Ovary (tissue), 3 donors: ENCODE data around the gene HDAC9.

Experiments
- EP300 ChIP-seq: sonication (generic); formaldehyde crosslinking; IDR thresholded peaks from one replicate; pipeline ENCODE4 v1.6.1; 2017; ENCODE audit warnings: antibody characterized with exemption
- POLR2A ChIP-seq: fragments of 450-650 bp; IDR thresholded peaks from one replicate; pipeline ENCODE4 v1.6.1; 2017; ENCODE audit warnings: antibody characterized with exemption, mild to moderate bottlenecking, moderate library complexity
- TF ChIP-seq, protein P1 (sequence below), 3 donors: fragments of 450-650 bp in 2 of 3; fragments of 200-600 bp in 1 of 3; IDR thresholded peaks; one replicate each; pipeline versions ENCODE4 v1.5.1 to v1.8.0; 2016 to 2022; ENCODE audit warnings: antibody characterized with exemption in 3 of 3, mild to moderate bottlenecking in 1 of 3
- donor health status: DM: no; HTN: no; CAD: no.

GRCh38 chr7:18481776-18482175 is 13.8 kb upstream of the HDAC9 start:
- TF ChIP-seq, protein P1, sequence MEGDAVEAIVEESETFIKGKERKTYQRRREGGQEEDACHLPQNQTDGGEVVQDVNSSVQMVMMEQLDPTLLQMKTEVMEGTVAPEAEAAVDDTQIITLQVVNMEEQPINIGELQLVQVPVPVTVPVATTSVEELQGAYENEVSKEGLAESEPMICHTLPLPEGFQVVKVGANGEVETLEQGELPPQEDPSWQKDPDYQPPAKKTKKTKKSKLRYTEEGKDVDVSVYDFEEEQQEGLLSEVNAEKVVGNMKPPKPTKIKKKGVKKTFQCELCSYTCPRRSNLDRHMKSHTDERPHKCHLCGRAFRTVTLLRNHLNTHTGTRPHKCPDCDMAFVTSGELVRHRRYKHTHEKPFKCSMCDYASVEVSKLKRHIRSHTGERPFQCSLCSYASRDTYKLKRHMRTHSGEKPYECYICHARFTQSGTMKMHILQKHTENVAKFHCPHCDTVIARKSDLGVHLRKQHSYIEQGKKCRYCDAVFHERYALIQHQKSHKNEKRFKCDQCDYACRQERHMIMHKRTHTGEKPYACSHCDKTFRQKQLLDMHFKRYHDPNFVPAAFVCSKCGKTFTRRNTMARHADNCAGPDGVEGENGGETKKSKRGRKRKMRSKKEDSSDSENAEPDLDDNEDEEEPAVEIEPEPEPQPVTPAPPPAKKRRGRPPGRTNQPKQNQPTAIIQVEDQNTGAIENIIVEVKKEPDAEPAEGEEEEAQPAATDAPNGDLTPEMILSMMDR (IDR thresholded peaks at IDR 0.05): no peak
- no peak for TF ChIP-seq POLR2A
- TF ChIP-seq EP300: no peak
